Psoas muscle (tissue), 8 donors: ENCODE measurements around the gene SPC24. TPM values are rescaled to one million over a fixed set of nuclear protein-coding genes. Genes with fewer than 3 reads are reported as not detected.
"Not testable (repeated sequence)": the region's sequence is repeated elsewhere in the genome, so short reads cannot be mapped to it uniquely, and the experiment has no call there.

Experiments used
- ATAC-seq, 4 donors: fragments of 200-7000 bp; cut with Tn5 transposase; one replicate each; pipeline ENCODE4 v1.9.1; 2020; ENCODE audit warnings: moderate library complexity in 3 of 4, mild to moderate bottlenecking in 2 of 4
- DNase-seq, 2 donors: peaks; one replicate each; pipeline ENCODE4 v3.0.0-alpha.2; 2020
- H3K27ac ChIP-seq: fragments of 200-600 bp; one replicate; pipeline ENCODE4 v1.8.0; 2022
- H3K27me3 ChIP-seq, 3 donors: fragments of 200-600 bp in 1 of 3; one replicate each; pipeline versions ENCODE4 v1.6.1 to v1.8.0; 2013 to 2022; ENCODE audit warnings: low read length in 2 of 3, mild to moderate bottlenecking in 2 of 3, moderate library complexity in 1 of 3; ENCODE audit not compliant: insufficient read depth in 3 of 3
- H3K36me3 ChIP-seq, 2 donors: fragments of 200-600 bp in 1 of 2; one replicate each; pipeline versions ENCODE4 v1.6.1 to v1.8.0; 2013 to 2022; ENCODE audit warnings: low read depth in 1 of 2, mild to moderate bottlenecking in 1 of 2, moderate library complexity in 1 of 2; ENCODE audit not compliant: insufficient read depth in 1 of 2
- H3K4me1 ChIP-seq: fragments of 200-600 bp; one replicate; pipeline ENCODE4 v1.8.0; 2022
- H3K4me3 ChIP-seq: fragments of 200-600 bp; one replicate; pipeline ENCODE4 v1.8.0; 2022; ENCODE audit warnings: mild to moderate bottlenecking
- H3K9me3 ChIP-seq: fragments of 200-600 bp; one replicate; pipeline ENCODE4 v1.8.0; 2022
- WGBS, 3 donors: extraction: QIAGEN DNeasy Blood & Tissue Kit; methylation state at CpG; one replicate each; pipeline versions ENCODE4 v1.1.6 to v1.1.7; 2013; 5-methylcytosine and 5-hydroxymethylcytosine counted together
- intact Hi-C, 2 donors: fragments of 100-400 bp; cut with DNase I; formaldehyde crosslinking; loops; one replicate each; pipeline versions ENCODE4 v1.11.0 to v1.14.2; 2022
- polyA plus RNA-seq, 3 donors: library from polyadenylated mRNA; stranded (reverse); fragments of 200-250 nt; gene quantifications; one replicate each; pipeline ENCODE4 v1.2.3, GENCODE V29; 2013
- total RNA-seq, 4 donors: library from RNA; stranded (reverse); fragmentation: NEBNext Ultra II Directional in 2 of 4; extraction: Animal tissue kit (Norgen Biotek cat#: 25700) in 2 of 4; gene quantifications; one replicate each; pipeline versions ENCODE4 v1.2.1 to v1.2.4, GENCODE V29; 2021 to 2023
- TF ChIP-seq, protein P1 (sequence below): fragments of 200-600 bp; IDR thresholded peaks from one replicate; pipeline ENCODE4 v1.8.0; 2022; ENCODE audit warnings: antibody characterized with exemption
- donor health status: healthy with polysubstance abuse.
- donor health status: DM: no; HTN: no; CAD: no; lungs with moderate emphysema.
- donor health status: Bipolar disorder and iron deficiency.
- donor health status: healthy.
- donor health status: DM: yes; HTN: yes; CAD: no.
- donor health status: DM: no; HTN: no; CAD: no.
- donor health status: DM: no; HTN: no; CAD: no.
- donor health status: DM: yes; HTN: yes; CAD: no.

SPC24 gene
- total and polyA plus RNA-seq, 7 donors, result 0.14 to 1.7 (median 0.55) TPM

DNA sequence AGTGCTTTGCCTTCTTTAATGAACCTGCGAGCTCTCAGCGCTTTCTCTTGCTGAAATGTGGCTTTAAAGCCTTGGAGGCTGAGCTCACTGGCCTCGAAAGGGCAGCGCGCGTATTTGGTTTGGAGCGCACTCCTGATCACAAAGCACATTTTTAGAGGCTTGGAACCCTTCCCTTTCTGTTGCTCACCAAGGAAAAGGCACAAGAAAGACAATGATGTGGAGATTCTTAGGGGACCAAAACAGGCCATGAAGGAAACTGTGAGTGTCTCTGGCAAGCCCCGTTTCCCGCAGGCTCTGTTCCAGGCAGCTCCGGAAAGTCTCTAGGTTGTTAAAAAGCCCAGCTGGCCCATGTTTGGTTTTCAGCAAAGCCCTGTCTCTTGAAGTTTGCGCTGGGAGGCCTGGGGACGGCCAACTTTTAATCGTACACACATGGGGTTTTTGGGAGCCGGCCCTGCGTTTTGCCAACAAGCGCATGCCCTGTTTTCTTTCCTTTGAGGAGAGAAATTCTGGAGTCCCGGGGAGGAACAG, 9.4 kb upstream of the SPC24 start:
- TF ChIP-seq, protein P1, sequence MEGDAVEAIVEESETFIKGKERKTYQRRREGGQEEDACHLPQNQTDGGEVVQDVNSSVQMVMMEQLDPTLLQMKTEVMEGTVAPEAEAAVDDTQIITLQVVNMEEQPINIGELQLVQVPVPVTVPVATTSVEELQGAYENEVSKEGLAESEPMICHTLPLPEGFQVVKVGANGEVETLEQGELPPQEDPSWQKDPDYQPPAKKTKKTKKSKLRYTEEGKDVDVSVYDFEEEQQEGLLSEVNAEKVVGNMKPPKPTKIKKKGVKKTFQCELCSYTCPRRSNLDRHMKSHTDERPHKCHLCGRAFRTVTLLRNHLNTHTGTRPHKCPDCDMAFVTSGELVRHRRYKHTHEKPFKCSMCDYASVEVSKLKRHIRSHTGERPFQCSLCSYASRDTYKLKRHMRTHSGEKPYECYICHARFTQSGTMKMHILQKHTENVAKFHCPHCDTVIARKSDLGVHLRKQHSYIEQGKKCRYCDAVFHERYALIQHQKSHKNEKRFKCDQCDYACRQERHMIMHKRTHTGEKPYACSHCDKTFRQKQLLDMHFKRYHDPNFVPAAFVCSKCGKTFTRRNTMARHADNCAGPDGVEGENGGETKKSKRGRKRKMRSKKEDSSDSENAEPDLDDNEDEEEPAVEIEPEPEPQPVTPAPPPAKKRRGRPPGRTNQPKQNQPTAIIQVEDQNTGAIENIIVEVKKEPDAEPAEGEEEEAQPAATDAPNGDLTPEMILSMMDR, result no peak
- WGBS, 3 donors, result 30 to 51% (median 32%) methylated on average over 17 of the region's 17 CpGs
- ATAC-seq (peak; percentile 32 to 72 (median 56)), DNase-seq (peak; percentile 85 to 89)
- intact Hi-C loops, result no loop called here
- no peaks in the 10 kb centered on the region for H3K27me3 ChIP-seq
- H3K4me3 ChIP-seq, result peak overlapping the region; percentile 22
- H3K27ac ChIP-seq, result peak overlapping the region; percentile 71
- peaks cover 4% of the 10 kb centered on the region for H3K9me3 ChIP-seq
- peaks cover 16% of the 10 kb centered on the region for H3K4me1 ChIP-seq
- peaks cover 0 to 54% of the 10 kb centered on the region in 2 donors for H3K36me3 ChIP-seq

GRCh38 chr19:11164296-11164695, 8.7 kb upstream of the SPC24 start:
- Histone ChIP-seq H3K4me3 (peak overlapping the region; percentile 22), H3K27me3 (no peaks in the 10 kb centered on the region), H3K4me1 (peaks cover 20% of the 10 kb centered on the region), H3K27ac (peak overlapping the region; percentile 71), H3K9me3 (peaks cover 4% of the 10 kb centered on the region), H3K36me3 (peaks cover 0 to 47% of the 10 kb centered on the region in 2 donors)
- no peak for ATAC-seq
- intact Hi-C loops, result no loop called here
- 62 to 75% (median 72%) methylated on average over 11 of the region's 11 CpGs for WGBS, 3 donors
- TF ChIP-seq, protein P1, result no peak
- DNase-seq, result no peak

GRCh38 chr19:11160440-11160768, 4.8 kb upstream of the SPC24 start:
- Histone ChIP-seq H3K27ac (peak overlapping the region; percentile 34), H3K4me1 (peaks cover 26% of the 10 kb centered on the region)
- H3K9me3 ChIP-seq, H3K36me3 ChIP-seq, H3K4me3 ChIP-seq, ATAC-seq, DNase-seq, intact Hi-C loops, H3K27me3 ChIP-seq: not testable (repeated sequence)
- WGBS, 3 donors, result 99 to 100% (median 100%) methylated on average over 2 of the region's 2 CpGs

- peaks cover 29% of the 10 kb centered on the region for H3K4me1 ChIP-seq
- TF ChIP-seq, protein P1, result no peak
- no peak overlapping the region for H3K4me3 ChIP-seq
- peak overlapping the region; percentile 34 for H3K27ac ChIP-seq
- H3K9me3 ChIP-seq, result peaks cover 4% of the 10 kb centered on the region
- peaks cover 0 to 7% of the 10 kb centered on the region in 2 donors for H3K36me3 ChIP-seq
- DNase-seq (peak; percentile 71 to 73), ATAC-seq (peak in 1 of 4 donors; percentile 2)
- WGBS, 3 donors, result 60 to 64% (median 62%) methylated on average over 16 of the region's 16 CpGs
- H3K27me3 ChIP-seq, result no peaks in the 10 kb centered on the region
- intact Hi-C loops, result no loop called here
These were observed 4.2 kb upstream of the SPC24 start for GRCh38 chr19:11159598-11160439.

- intact Hi-C loops, result no loop called here
- TF ChIP-seq, protein P1, result no peak
- DNase-seq, result no peak
- H3K4me1 ChIP-seq, result peaks cover 30% of the 10 kb centered on the region
- no peak overlapping the region for H3K4me3 ChIP-seq
- no peaks in the 10 kb centered on the region for H3K9me3 ChIP-seq
- H3K36me3 ChIP-seq, result no peaks in the 10 kb centered on the region
- H3K27ac ChIP-seq, result peak overlapping the region; percentile 41
- 38 to 51% (median 42%) methylated on average over 6 of the region's 6 CpGs for WGBS, 3 donors
- ATAC-seq, result no peak
- H3K27me3 ChIP-seq, result no peaks in the 10 kb centered on the region
These were observed 917 bp downstream of the SPC24 start for GRCh38 chr19:11154683-11155047.
